GM13976 (cell line): ENCODE results near the gene REPIN1.

Source experiments
- DNase-seq: peaks from one replicate; pipeline ENCODE4 v3.0.0; 2012; ENCODE audit warnings: low spot score
- CTCF ChIP-seq: IDR thresholded peaks from 2 replicates; pipeline ENCODE4 v1.5.1; 2012; ENCODE audit warnings: borderline replicate concordance, mild to moderate bottlenecking; ENCODE audit not compliant: insufficient read depth; ENCODE audit errors: extremely low read depth, missing control alignments, control extremely low read depth
- in situ Hi-C: fragments of 300-500 bp; cut with MboI; formaldehyde crosslinking; loops from one replicate; pipeline ENCODE4 v1.12.0; 2022; ENCODE audit warnings: low sequenced_read_pairs, mixed read lengths, inconsistent platforms; ENCODE audit not compliant: unreplicated experiment

REPIN1 gene

GRCh38 chr7:150396851-150397260 is 28.2 kb downstream of the REPIN1 start:
- no peak for TF ChIP-seq CTCF
- no peak for DNase-seq
- in situ Hi-C loops: no loop called here

- no peak for TF ChIP-seq CTCF
- in situ Hi-C loops: no loop called here
- no peak for DNase-seq
Measured at GRCh38 chr7:150397346-150398107, 28.9 kb downstream of the REPIN1 start.

GRCh38 chr7:150398108-150398964 is 29.7 kb downstream of the REPIN1 start:
- no peak for TF ChIP-seq CTCF
- no peak for DNase-seq
- in situ Hi-C loops: no loop called here

GRCh38 chr7:150398965-150399320 is 30.3 kb downstream of the REPIN1 start:
- in situ Hi-C loops: no loop called here
- DNase-seq: no peak

GRCh38 chr7:150399421-150400007 is 30.9 kb downstream of the REPIN1 start:
- in situ Hi-C loops: no loop called here
- TF ChIP-seq CTCF: no peak
- DNase-seq: no peak

More at GRCh38 chr7:150398965-150399320, 30.3 kb downstream of the REPIN1 start:
- no peak for TF ChIP-seq CTCF

- in situ Hi-C loops: no loop called here
- DNase-seq: no peak
Measured at GRCh38 chr7:150400008-150400787, 31.6 kb downstream of the REPIN1 start.

More at GRCh38 chr7:150400008-150400787, 31.6 kb downstream of the REPIN1 start:
- TF ChIP-seq CTCF: no peak
